HG03378 (cell line): ENCODE data around the gene CNOT6.

Experiments
- ATAC-seq: cut with Tn5 transposase; IDR thresholded peaks from one replicate; pipeline ENCODE4 v1.9.1; 2021; ENCODE audit warnings: mild to moderate bottlenecking, moderate library complexity; ENCODE audit not compliant: unreplicated experiment

The CNOT6 gene

DNA sequence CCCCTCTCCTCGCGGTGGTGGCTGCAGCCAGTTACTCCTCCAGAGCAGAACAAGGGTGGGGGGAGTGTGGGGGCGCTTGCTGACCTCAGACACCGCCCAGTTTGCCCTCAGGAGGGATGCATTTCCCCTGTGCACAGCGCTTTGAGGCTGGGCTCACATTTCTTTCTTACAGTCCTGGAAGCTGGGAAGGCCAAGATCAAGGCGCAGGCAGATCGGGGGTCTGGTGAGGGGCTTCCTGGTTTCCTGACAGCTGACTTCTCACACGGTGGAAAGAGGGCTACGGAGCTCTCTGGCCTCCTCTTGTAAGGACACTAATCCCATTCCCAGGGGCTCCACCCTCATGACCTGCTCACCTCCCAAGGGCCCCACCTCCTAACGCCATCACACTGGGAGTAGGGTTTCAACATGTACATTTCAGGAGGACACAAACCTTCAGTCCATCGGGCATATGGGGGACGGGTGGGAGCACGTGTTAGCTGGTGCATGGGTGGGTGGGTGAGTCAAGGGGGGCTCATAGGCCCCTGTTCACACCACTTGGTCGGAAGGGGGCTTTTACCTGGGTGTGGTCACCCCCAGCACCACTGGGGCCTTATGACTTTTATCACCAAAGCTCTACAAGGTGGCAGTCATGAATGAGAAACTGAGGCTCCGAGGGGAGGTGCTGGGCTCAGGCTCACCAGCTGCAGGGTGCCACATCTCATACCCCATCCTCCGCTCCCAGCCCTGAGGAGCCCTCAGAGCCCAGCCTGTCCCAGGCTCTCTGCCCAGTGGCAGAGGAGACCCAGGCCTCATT lies 104.8 kb downstream of the CNOT6 start:
- no peak for ATAC-seq

DNA sequence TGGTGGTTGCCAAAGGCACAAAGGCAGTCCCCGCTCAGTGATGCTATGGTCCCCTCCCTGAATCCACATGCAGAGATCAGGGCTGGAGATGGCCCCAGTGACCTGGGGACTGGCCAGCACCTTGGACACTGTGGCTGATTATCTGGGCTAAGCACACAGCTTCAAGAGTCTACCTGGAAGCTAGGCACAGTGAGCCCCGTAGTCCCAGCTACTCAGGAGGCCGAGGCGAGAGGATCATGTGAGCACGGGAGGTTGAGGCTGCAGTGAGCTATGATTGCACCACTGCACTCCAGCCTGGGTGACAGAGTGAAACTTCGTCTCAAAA lies 105.4 kb downstream of the CNOT6 start:
- no peak for ATAC-seq

DNA sequence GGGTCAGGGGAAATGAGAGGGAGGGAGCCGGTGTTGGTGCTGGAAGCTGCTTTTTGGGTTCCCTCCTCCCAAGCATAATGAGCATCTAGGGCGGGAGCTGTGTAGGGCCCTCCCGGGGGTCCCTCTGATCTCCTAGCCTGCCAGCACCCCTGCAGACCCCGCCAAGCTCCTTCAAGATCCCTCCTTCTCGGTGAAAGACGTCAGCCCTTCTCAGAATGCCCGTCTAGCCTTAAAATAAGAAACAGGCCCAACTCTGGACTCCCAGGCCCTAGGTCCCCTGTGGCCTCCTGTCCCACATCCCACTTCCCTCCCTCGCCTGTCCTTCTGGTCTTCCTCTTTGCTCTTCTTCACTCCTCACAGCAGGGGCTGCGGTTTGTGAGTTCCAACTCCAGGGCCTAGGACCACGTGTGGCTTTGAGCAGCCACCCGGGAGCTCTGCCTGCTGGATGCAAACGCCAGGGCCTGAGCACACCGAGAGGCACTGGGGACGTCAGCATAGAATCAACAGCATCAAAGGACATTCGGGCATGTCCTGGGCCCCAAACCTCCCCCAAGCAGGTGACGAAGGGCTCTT lies 105.9 kb downstream of the CNOT6 start:
- no peak for ATAC-seq

DNA sequence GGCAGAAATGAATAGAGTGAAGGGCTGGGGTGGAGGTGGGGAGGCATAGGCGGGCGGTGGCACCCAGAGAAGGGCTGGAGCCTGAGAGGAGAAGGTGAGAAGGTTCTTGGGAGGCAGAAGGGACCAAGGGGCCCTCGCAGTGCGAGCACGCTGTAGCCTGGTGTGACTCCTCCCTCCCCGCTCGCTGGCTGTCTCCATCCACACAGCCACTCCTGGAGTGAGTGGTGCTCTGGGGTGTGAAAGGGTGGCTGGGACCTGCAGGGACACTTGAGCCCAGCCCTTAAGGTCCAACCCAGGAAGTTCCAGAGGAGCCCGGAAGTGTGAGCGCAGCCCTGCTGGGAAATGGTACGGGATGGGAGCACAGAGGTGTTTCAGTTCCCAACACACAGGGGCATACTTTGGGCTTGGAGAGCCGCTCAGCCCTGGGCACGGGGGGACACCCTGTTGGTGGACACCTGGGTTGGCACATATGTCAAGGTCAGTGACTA lies 106.4 kb downstream of the CNOT6 start:
- no peak for ATAC-seq

DNA sequence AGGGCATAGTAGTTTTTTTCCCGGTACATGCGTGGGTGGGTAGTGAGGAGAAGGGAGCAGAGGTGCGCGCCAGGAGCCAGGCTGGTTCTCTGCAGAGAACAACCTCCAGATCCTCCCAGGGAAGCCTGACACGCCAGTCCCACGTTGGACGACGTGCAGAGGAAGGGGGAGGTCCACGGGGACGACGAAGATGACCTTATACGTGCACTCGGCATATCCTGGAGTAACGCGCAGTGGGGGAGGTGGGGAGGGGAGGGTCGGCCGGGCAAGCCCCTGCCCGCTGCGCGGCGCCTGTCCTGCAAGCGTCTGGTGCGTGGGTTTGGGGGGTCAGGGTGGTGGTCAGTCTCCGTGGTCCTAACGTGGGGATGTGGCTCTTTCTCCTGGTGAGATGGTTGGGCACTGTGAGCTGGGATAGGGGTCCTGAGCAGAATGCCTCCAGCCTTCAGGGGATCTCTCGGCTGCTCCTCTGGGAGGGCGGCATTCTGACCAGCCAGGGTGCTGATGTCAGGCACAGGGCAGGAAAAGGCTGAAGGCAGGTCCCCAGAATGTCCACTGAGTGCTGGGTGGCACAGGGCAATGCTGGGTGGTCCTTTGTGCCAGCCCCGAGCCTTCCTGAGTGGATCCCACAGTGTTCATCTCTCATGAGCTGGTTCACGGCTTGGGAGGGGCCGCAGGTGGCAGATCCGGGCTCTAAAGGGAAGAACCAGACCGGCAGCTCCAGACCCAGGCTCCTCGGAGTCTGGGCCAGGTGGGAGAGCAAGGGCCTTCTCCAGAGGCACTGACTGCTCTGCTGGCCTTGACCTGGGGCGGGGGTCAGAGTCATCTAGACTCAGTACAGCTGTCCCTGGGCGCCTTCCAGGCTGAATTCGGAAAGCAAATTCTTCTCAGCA lies 107.7 kb downstream of the CNOT6 start:
- ATAC-seq = no peak

DNA sequence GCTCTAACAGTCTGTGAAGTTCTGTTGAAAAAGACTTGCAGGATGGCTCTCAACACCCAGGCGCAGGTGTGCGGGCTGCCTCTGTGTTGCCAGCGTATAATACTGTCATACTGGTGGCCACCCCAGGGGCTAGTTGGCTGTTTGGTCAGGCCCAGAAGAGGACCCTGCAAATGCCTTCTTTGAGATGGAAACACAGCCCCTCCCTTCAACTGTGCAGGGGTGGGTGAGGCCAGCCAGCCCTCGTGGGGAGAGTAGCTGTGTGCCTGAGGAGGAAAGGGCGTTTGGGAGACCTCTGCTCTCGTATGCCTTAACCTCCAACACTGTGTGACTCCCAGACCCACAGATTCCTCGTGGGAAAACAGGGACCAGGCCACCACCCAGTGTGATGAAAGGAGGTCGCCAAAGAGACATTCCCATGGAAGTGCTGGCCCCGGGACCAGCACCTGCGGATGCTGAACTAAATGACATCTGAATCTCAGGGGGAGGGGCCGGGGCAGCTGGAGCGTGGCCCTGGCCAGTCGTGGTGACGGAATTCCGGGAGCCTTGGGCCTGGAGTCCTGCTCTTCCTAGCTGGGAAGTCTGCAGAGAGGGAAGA lies 108.4 kb downstream of the CNOT6 start:
- no peak for ATAC-seq

DNA sequence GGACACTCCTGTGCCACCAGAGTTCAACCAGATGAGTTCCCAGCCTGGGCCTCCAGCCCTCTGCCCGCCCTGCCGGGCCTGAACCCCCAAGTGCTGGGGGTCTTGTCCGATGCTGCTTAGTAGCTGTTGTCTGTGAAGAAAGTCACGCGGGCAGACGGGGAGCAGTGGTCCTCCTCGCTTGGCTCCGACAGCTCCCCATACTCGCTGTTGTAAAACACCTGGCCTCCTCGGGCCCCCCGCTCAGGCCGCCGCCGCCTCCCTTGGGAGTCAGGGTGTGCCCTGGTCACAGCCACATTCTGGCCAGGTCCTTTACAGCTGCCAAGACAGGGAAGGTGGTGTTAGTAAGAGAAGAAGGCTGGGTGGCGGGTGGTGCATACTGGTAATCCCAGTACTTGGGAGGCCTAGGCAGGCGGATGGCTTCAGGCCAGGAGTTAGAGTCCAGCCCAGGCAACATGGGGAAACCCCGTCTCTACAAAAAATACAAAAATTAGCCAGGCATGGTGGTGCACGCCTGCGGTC lies 109.0 kb downstream of the CNOT6 start:
- ATAC-seq = no peak

DNA sequence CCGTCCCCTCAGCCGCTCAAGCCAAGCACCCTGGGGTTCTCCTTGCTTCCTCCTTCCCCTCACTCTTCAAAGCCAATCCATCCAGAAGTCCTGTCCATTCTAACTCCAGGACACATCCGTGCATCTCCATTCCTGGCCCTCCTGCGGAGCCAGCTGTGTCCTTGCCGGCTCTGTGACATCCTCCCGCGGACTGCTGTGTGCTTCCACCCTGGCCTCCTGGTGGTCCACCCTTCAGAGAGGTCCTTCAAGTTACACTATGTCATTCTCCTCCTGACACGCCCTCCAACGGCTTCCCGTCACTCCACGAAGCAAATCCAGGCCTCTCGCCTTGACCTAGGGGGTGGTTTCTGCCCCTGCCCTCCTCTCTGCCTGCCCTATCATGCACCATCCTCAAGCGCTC lies 110.1 kb downstream of the CNOT6 start:
- no peak for ATAC-seq

DNA sequence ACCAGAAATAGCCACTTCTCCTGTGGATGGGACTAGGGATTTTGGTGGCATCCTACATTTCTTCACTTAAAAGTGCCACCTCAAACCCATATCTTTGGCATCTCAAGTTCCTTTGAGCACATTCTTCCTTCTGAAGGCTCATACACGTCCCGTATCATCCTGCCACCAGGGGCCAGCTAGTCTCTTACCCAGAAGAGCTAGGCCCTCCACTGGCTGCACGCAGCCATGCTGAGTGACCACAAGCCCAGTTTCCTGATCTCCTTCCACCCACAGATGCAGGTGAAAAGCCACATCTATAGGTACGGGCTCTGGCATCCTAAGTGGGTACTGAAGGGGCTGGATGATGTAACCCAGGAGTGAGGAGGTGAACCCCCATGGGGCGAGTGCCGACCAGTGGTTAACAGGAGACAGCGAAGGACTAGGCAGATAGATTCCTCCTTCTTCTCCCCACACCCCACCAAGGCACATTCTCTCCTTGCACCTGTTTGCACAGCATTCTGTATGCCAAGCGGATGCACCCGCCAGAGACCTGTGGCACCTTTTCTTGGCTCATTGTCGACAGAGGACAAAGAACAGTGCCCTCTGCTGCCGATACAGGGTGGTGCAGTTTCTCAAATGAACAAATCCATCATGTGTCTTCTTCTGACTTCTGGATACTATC lies 111.5 kb downstream of the CNOT6 start:
- ATAC-seq = no peak

DNA sequence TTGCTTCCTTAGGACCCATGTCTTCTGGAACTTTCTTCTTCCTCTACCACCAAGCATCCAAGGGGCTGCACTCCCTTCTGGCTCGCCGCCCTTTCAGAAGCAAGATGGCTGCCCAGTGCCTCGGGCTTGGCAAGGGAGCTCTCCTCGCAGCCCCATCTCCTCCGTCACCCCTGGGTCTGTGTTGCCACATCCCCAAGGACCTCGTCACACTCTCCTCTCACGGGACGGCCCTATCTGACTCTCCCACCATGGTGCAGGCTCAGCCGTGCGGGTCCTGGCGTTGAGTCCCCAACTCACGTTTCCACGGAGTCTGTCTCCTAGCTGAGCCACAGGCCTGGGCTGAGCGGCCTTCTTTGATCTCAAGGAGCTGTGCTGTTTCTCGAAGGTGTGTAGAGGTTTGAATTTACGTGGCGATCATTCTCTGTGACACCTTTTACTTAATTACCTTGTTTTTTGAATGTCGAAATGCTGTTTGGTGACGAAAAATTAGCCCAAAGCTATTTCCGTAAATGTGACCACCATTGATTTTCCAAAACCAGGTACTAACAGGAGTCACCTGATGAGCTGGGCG lies 112.1 kb downstream of the CNOT6 start:
- no peak for ATAC-seq

DNA sequence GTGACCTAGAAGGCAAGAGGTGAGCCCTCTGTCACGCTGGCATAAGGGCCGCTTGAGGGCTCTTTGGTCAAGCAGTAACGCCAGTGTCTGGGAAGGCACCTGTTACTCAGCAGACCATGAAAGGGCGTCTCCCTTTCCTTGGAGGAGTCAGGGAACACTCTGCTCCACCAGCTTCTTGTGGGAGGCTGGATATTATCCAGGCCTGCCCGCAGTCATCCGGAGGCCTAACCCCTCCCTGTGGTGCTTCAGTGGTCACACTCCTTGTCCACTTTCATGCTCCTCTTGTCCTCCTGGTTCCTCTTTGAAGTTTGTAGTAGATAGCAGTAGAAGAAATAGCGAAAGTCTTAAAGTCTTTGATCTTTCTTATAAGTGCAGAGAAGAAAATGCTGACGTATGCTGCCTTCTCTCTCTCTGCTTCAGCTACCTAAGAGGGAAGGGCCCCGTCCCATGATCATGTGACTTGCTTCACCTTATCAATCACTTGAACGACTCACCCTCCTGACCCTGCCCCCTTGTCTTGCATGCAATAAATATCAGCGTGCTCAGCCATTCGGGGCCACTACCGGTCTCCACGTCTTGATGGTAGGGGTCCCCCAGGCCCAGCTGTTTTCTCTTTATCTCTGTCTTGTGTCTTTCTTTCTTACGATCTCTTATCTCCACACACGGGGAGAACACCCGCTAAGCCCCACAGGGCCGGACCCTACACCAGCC lies 113.8 kb downstream of the CNOT6 start:
- no peak for ATAC-seq

DNA sequence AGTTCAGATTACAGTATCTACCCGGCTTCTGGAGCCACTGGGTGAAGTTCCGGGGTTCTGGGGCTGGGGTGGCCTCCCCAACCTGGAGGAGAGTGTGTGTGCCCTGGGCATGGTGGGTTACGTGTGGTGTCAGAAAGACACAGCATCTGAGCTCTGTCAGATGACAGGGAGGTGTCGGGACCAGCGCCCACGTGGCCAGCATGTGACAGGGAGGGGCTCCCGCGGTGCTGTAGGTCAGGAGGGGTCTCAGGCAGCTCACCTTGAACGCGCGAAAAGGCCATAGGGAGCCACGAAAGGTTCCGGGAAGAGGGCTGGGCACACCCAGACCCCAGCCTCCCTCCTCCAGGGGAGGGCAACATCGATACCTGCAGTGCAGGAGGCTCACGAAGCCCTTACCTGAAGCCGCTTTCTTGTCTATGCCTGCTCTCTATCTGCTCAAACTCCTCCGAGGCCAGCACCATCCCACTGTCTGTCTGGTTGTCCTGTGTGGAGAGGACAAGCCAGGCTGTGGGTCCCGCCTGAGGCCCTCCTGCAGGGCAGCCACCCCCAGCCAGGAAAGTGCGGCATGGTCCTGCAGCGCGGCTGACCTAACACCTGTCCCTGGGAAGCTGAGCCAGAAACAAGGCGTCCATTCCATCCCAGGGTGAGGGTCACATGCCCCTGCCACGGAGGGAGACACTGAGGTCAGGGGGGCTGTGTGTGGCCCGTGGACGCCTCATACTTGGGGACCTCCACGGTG lies 114.6 kb downstream of the CNOT6 start:
- no peak for ATAC-seq

DNA sequence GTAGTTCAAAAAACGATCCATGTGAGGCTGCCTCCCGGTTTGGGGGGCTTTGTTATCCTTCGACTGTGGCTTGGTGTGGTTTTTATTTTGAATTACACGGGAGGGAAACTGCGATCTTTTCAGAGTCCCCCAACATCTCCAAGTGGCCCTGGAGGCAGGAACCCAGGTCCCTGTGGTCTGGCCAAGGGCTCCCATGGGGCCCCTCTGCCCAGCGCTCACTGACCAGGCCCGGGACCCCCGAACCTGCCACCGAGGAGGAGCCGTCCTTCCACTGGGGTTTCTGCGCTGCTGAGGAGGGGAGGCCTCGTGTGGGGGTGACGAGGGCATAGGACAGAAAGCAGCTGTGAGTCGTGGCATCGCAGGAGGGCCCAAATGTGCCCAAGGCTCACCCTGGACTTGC lies 115.2 kb downstream of the CNOT6 start:
- ATAC-seq = no peak

DNA sequence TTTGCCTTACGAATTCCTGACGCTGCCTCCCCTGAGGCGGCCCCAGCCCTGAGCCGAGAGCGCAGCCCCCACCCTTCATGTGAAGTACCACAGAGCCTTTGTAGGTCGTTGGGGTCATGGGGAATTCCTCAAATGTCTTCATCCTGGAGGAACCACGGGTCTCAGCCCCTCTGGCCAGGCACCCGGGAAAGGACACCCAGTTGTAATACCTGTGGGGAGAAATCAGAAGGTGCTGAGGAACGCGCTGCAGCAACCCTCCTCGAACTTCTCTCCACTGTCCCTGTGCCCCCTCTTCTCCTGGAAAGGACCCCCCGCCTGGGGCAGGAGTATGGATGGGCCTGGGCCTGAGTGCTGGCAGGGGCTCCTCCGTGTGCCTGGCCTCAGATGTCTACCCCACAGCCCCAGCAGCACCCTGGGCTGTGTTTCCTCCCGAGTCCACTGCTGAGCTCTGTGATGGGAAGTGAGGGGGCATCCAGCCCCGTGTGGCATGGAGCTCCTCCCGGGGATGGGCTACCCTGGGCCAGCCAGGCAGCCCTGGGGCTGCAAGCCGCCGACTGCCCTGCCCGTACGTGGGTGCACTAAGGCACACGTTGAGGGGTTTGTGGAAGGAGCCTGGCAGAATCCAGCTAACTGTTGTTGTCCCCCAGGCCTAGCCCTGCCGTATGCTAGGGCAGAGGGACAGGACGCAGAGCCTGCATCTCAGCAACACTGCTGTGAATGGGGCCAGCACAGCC lies 115.8 kb downstream of the CNOT6 start:
- no peak for ATAC-seq

DNA sequence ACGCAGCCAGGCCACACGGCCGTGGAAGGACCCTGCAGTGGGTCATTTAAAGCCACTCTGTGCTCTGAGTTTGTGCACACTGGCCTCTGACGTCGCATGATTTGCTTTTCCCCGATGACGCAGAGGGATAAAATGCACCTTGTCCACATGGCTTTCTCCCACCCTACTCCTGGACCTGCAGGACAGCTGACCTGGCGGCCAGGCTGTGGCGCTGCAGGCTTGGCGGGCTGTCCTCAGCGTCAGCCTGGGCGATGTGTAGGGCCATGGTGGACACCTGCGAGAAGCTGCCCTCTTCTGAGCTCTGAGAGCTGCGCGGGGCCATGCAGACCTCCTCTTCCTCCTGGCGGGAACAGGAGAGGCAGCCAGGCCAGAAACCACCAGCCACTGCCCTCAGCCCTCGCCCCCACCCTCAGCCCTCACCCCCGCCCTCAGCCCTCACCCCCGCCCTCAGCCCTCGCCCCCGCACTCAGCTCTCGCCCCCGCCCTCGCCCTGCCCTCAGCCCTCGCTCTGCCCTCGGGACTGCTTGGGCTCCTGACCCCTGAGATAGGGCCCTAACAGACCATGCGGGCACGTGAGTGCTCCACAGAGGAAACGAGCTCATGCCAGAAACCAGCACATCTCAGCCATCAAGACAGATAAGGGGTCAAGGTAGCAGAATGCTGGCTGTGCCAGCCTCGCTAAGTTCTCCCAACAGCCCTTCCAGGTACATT lies 117.1 kb downstream of the CNOT6 start:
- ATAC-seq = no peak

DNA sequence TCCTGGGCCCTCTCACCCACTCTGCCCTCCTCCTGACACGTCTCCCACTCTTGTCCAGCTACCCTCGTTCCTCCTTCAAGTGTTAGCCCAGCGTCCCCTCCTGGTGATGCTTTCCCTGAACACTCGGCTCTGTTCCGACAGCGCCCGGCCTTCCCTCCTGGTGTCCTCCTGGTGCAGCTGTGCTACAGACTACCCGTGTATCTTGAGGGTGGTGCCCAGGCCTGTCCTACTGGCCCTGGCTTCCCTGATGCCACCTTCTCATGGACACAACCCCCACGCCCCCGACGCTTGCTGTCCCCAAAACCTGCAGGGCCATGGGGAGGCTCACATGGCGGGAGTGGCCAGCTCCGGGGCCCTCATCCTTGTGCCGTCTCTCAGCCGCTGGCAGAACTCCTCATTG lies 118.5 kb downstream of the CNOT6 start:
- ATAC-seq = no peak

DNA sequence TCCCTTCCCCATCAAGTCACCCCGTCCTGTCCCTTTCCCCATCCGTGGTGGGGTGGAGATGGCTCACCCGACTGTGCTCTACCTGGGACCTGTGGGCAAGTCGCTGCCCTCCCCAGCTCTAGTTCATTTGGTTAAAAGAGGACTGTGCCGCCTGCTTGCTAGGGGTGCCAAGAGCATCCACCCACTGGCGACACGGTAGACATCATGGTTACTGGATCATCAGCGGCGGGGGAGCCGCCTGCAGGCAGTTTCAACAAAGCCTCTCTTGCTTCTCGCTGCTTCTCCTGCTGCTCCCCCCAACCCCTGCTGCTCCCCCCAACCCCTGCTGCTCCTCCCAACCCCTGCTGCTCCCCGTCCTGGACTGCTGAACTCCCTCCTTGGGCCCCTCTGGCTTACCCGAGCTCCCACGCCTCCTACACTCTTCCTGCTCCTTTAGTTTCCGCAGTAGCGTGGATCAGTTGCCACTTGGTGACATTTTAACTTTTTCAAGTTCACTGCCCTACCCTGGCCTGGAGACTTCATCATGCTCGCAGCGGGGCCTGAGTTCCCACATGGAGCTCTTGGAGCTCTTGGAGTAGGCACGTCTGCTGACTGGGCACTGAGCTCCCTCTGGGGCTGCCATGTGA lies 119.1 kb downstream of the CNOT6 start:
- no peak for ATAC-seq
